Heart right ventricle (tissue), 16 donors: ENCODE data around the gene AQP12B. TPM values are rescaled to one million over a fixed set of nuclear protein-coding genes. Genes with fewer than 3 reads are reported as not detected.
"Not testable (repeated sequence)": the region's sequence is repeated elsewhere in the genome, so short reads cannot be mapped to it uniquely, and the experiment has no call there.

Experiments used
- ATAC-seq, 8 donors: fragments of 200-7000 bp; cut with Tn5 transposase; one replicate each; pipeline ENCODE4 v1.9.1; 2020; ENCODE audit warnings: mild to moderate bottlenecking in 8 of 8, moderate library complexity in 8 of 8, moderate number of reproducible peaks in 1 of 8
- DNase-seq, 2 donors: peaks; one replicate each; pipeline ENCODE4 v3.0.0-alpha.2; 2020
- H3K27ac ChIP-seq, 10 donors: fragments of 200-600 bp; sonication (generic) in 2 of 10; one replicate each; pipeline versions ENCODE4 v1.5.0 to v1.8.0; 2020 to 2022; ENCODE audit warnings: mild to moderate bottlenecking in 3 of 10
- H3K27me3 ChIP-seq, 7 donors: fragments of 200-600 bp; one replicate each; pipeline ENCODE4 v1.8.0; 2021 to 2022; ENCODE audit warnings: mild to moderate bottlenecking in 2 of 7
- H3K36me3 ChIP-seq, 9 donors: fragments of 200-600 bp; sonication (generic) in 1 of 9; one replicate each; pipeline versions ENCODE4 v1.5.0 to v1.8.0; 2020 to 2022; ENCODE audit warnings: mild to moderate bottlenecking in 2 of 9
- H3K4me1 ChIP-seq, 9 donors: fragments of 200-600 bp; sonication (generic) in 1 of 9; one replicate each; pipeline versions ENCODE4 v1.5.0 to v1.8.0; 2020 to 2022; ENCODE audit warnings: mild to moderate bottlenecking in 4 of 9
- H3K4me3 ChIP-seq, 10 donors: fragments of 200-600 bp; sonication (generic) in 2 of 10; one replicate each; pipeline versions ENCODE4 v1.5.0 to v1.8.0; 2020 to 2022; ENCODE audit warnings: mild to moderate bottlenecking in 7 of 10, moderate library complexity in 2 of 10
- H3K9me3 ChIP-seq, 11 donors: fragments of 200-600 bp in 10 of 11; sonication (generic) in 2 of 11; one replicate each; pipeline versions ENCODE4 v1.5.0 to v1.8.0; 2013 to 2022; ENCODE audit warnings: mild to moderate bottlenecking in 2 of 11, control low read depth in 1 of 11, moderate library complexity in 1 of 11
- CTCF ChIP-seq, 9 donors: fragments of 200-600 bp; sonication (generic) in 2 of 9; IDR thresholded peaks; one replicate each; pipeline versions ENCODE4 v1.5.0 to v1.8.0; 2021 to 2022; ENCODE audit warnings: antibody characterized with exemption in 9 of 9, mild to moderate bottlenecking in 5 of 9, moderate library complexity in 1 of 9
- WGBS, 2 donors: extraction: QIAGEN DNeasy Blood & Tissue Kit; methylation state at CpG; one replicate each; pipeline ENCODE4 v1.1.7; 2013; ENCODE audit warnings: inconsistent platforms in 1 of 2; 5-methylcytosine and 5-hydroxymethylcytosine counted together
- intact Hi-C, 10 donors: fragments of 100-400 bp; cut with DNase I; formaldehyde crosslinking; loops; one replicate each; pipeline versions ENCODE4 v1.11.1 to v1.14.2; 2022
- polyA plus RNA-seq, 2 donors: library from polyadenylated mRNA; stranded (reverse); fragments of 200-250 nt; gene quantifications; one replicate each; pipeline ENCODE4 v1.2.3, GENCODE V29; 2013
- total RNA-seq, 10 donors: library from RNA; stranded (reverse); fragmentation: NEBNext Ultra II Directional in 3 of 10; extraction: Animal tissue kit (Norgen Biotek cat#: 25700) in 3 of 10; gene quantifications; one replicate each; pipeline versions ENCODE4 v1.2.1 to v1.2.4, GENCODE V29; 2021 to 2023
- donor health status: Arrhythmogenic right ventricular cardiomyopathy.
- donor health status: ischemic (EF 13 %, LVEDD 7.1; RV severe dilation, severe dysfunction).
- donor health status: healthy with polysubstance abuse.
- donor health status: DM: no; HTN: yes; CAD: no.
- donor health status: DM: no; HTN: no; CAD: no.
- donor health status: ischemic (EF 25% LVEDD 6.9; RV normal size, moderate dysfunction).
- donor health status: ischemic (EF 25% LVEDD 5.7; RV mildly dilated, moderate dysfunction).
- donor health status: healthy.
- donor health status: DM: yes; HTN: yes; CAD: no.
- donor health status: Ischemic cardiomyopathy.
- donor health status: ischemic (EF 35%, LVEDD 5.7; RV mildly dilated, moderate dysfunction).
- donor health status: nonischemic (EF 11% LVEDD 7.7; RV severe dilation, severe dysfunction).
- donor health status: DM: yes; HTN: yes; CAD: no.
- donor health status: PGD.
- donor health status: ischemic (EF 29% LVEDD 5.4; RV normal size, mild dysfunction).
- donor health status: nonischemic (EF 23%, LVEDD 6.1; RV moderate dilation, normal function).

AQP12B gene
- total and polyA plus RNA-seq, 12 donors = 0.03 TPM; not detected in 11

- no peaks in the 10 kb centered on the region for H3K9me3 ChIP-seq
- no peaks in the 10 kb centered on the region for H3K36me3 ChIP-seq
- no peak for TF ChIP-seq CTCF (IDR thresholded peaks at IDR 0.05)
- ATAC-seq (peak in 1 of 8 donors; percentile 15), DNase-seq (no peak)
- no peak overlapping the region for H3K27ac ChIP-seq
- no peaks in the 10 kb centered on the region for H3K4me1 ChIP-seq
- intact Hi-C loops = no loop called here
- 81 to 82% methylated on average over 20 of the region's 20 CpGs for WGBS, 2 donors
- H3K27me3 ChIP-seq = peaks cover 0 to 5% (median 0%) of the 10 kb centered on the region in 7 donors
- H3K4me3 ChIP-seq = no peak overlapping the region
Observed at GRCh38 chr2:240687045-240687740, 4.5 kb upstream of the AQP12B start.

GRCh38 chr2:240686460-240686859 is 3.8 kb upstream of the AQP12B start:
- no peak for ATAC-seq
- intact Hi-C loops = no loop called here

GRCh38 chr2:240685771-240686371 is 3.2 kb upstream of the AQP12B start:
- 70 to 75% methylated on average over 10 of the region's 10 CpGs for WGBS, 2 donors
- intact Hi-C loops = no loop called here
- no peak overlapping the region for H3K4me3 ChIP-seq
- H3K4me1 ChIP-seq = no peaks in the 10 kb centered on the region
- TF ChIP-seq CTCF (IDR thresholded peaks at IDR 0.05) = no peak
- DNase-seq = no peak
- no peak overlapping the region for H3K27ac ChIP-seq
- H3K9me3 ChIP-seq = no peaks in the 10 kb centered on the region
- no peaks in the 10 kb centered on the region for H3K36me3 ChIP-seq
- no peak for ATAC-seq
- peaks cover 0 to 5% (median 0%) of the 10 kb centered on the region in 7 donors for H3K27me3 ChIP-seq

More at GRCh38 chr2:240686460-240686859, 3.8 kb upstream of the AQP12B start:
- no peak for TF ChIP-seq CTCF (IDR thresholded peaks at IDR 0.05)
- Histone ChIP-seq H3K9me3 (no peaks in the 10 kb centered on the region), H3K4me3 (no peak overlapping the region), H3K4me1 (no peaks in the 10 kb centered on the region), H3K27me3 (peaks cover 0 to 5% (median 0%) of the 10 kb centered on the region in 7 donors), H3K27ac (no peak overlapping the region), H3K36me3 (no peaks in the 10 kb centered on the region)
- 46 to 59% methylated on average over 6 of the region's 6 CpGs for WGBS, 2 donors
- DNase-seq = no peak

DNA sequence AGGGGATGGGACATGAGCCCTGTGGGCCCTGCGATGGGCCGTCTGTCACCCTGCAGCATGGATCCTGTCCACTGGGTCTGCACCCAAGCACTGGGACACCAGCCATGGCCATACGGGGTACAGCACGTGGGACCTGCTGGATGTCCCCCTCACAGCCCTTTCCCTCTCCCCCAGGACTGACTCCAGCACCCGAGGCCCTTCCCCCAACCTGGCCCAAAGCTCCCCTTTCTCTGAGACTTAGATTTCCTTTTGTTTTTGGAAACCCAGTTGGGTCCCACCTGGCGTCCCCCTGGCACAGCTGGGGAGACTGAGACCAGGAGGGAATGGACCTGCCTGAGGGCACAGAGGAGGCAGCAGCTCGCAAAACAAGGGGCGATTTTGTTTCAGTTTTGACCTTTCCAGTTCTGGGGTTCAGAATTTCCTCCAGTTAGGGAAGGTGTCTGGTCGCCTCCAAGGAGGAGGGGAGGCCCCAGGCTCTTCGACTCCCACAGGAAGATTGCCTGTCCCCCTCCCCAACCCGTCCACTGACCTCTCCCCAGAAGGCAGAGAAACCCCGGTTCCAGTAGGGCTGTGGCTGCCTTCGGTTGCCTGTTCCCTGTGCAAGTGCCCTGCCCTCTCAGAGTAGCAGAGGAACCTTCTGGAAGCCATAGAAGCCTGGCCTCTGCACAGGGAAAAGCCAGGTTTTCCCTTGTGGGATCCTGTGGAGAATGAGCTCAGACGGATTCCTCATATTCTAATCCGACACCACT is 1.5 kb upstream of the AQP12B start:
- H3K27me3 ChIP-seq, ATAC-seq, H3K27ac ChIP-seq, H3K36me3 ChIP-seq, H3K4me3 ChIP-seq, intact Hi-C loops, H3K4me1 ChIP-seq, DNase-seq, H3K9me3 ChIP-seq: not testable (repeated sequence)
- WGBS, 2 donors = 73 to 76% methylated on average over 15 of the region's 15 CpGs

GRCh38 chr2:240683329-240683979 is 769 bp upstream of the AQP12B start:
- intact Hi-C loops = not testable (repeated sequence)

DNA sequence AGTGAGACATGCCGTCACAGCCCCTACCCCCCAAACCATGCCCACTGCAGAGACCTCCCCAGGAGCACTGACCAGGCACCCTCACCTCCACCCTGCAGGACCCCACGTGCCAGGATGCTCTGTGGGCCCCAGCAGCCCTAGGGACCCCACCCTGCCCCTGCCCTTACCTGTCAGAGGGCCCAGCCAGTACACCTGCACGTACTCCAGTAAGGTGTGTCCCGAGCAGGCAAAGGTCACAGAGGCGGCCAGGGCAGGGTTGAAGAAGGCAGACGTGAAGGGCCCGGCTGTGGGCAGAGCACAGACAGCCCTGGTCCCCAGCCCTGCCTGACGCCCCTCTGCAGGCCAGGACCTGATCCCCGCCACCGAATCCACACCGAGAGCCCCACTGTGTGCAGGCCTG is 2.5 kb downstream of the AQP12B start:
- H3K4me1 ChIP-seq, intact Hi-C loops, H3K9me3 ChIP-seq, DNase-seq, H3K27ac ChIP-seq, H3K27me3 ChIP-seq, H3K4me3 ChIP-seq, ATAC-seq, H3K36me3 ChIP-seq: not testable (repeated sequence)
- WGBS, 2 donors = 0 to 60% methylated on average over 1 to 2 of the region's 11 CpGs

More at GRCh38 chr2:240683329-240683979, 769 bp upstream of the AQP12B start:
- DNase-seq, H3K27ac ChIP-seq, H3K4me3 ChIP-seq, H3K27me3 ChIP-seq, H3K36me3 ChIP-seq, H3K4me1 ChIP-seq, H3K9me3 ChIP-seq, ATAC-seq: not testable (repeated sequence)
- 82 to 85% methylated on average over 3 of the region's 15 CpGs for WGBS, 2 donors

DNA sequence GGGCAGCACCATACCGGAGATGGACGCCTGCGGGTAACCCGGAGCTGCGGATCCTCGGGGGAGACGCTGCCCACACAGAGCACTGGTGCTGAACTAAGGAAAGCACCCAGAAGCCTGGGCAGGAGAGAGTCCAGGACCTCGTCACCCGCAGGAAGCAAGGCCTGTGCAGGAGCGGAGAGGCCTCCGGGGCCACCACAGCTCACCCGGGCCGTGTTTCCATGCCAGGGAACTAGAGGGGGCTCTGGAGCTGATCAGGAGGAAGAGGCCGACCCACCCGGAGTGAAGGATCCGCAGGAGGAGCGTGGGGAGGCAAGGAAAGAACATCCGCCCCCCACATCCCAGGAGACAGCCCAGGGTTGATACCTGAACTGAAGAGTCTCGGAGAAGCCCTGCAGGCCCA is 3.8 kb downstream of the AQP12B start:
- ATAC-seq, H3K9me3 ChIP-seq, H3K4me3 ChIP-seq, H3K4me1 ChIP-seq, DNase-seq, H3K36me3 ChIP-seq, intact Hi-C loops, H3K27ac ChIP-seq: not testable (repeated sequence)
- peaks cover 0 to 11% (median 0%) of the 10 kb centered on the region in 7 donors for H3K27me3 ChIP-seq
- no CpG with 5 or more reads among the region's 19 CpGs for WGBS, 2 donors
